Panc1 (cell line): Measurements from ENCODE around the gene SLC41A3.

Experiments
- POLR2AphosphoS5 ChIP-seq: IDR thresholded peaks from 2 replicates; pipeline ENCODE4 v1.6.1; 2012; ENCODE audit warnings: mild to moderate bottlenecking, low read depth, low read length, moderate library complexity
- TF ChIP-seq, protein P1 (sequence below): fragments of 450-650 bp; IDR thresholded peaks from 2 replicates; pipeline ENCODE4 v1.5.1; 2017; ENCODE audit warnings: mild to moderate bottlenecking
- TF ChIP-seq, protein P2 (sequence below), 2 experiments: IDR thresholded peaks; 2 replicates each; pipeline ENCODE4 v1.6.1; 2011 to 2012; ENCODE audit warnings: low read depth in 2 of 2, control low read depth in 1 of 2, low read length in 1 of 2, mild to moderate bottlenecking in 1 of 2, moderate library complexity in 1 of 2; ENCODE audit not compliant: insufficient read depth in 1 of 2

DNA sequence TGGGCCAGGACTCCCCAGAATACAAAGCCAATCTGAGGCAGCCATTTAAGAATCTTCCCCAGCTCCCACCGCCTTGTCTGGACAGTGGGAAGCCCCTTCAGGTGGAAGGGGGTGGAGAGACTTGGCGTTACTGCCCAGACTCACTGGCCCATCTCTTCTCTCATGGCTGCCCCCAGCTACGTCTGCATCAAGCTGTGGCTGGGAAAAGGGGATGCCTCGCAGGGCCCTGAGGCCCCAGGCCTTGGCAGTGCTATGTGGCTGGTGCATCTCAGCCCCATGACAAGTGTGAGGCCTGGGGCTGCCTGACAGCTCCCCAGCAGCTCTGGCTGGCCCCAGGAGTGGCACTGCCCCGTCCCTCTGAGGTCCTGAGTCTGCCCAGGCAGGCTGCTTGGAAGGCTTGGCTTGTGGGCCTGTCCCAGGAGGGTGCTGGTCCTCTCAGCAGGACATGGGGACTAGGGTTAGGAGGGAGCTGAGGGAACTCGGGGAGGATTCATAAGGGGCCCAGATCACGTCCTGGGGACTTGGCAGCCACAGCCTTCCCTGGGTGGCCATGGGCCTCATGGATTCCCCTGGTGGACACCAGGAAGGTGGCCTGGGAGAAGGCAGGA is 20.2 kb upstream of the SLC41A3 start:
- no peak for TF ChIP-seq POLR2AphosphoS5
- TF ChIP-seq, protein P1, sequence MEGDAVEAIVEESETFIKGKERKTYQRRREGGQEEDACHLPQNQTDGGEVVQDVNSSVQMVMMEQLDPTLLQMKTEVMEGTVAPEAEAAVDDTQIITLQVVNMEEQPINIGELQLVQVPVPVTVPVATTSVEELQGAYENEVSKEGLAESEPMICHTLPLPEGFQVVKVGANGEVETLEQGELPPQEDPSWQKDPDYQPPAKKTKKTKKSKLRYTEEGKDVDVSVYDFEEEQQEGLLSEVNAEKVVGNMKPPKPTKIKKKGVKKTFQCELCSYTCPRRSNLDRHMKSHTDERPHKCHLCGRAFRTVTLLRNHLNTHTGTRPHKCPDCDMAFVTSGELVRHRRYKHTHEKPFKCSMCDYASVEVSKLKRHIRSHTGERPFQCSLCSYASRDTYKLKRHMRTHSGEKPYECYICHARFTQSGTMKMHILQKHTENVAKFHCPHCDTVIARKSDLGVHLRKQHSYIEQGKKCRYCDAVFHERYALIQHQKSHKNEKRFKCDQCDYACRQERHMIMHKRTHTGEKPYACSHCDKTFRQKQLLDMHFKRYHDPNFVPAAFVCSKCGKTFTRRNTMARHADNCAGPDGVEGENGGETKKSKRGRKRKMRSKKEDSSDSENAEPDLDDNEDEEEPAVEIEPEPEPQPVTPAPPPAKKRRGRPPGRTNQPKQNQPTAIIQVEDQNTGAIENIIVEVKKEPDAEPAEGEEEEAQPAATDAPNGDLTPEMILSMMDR: no peak
- TF ChIP-seq, protein P2, sequence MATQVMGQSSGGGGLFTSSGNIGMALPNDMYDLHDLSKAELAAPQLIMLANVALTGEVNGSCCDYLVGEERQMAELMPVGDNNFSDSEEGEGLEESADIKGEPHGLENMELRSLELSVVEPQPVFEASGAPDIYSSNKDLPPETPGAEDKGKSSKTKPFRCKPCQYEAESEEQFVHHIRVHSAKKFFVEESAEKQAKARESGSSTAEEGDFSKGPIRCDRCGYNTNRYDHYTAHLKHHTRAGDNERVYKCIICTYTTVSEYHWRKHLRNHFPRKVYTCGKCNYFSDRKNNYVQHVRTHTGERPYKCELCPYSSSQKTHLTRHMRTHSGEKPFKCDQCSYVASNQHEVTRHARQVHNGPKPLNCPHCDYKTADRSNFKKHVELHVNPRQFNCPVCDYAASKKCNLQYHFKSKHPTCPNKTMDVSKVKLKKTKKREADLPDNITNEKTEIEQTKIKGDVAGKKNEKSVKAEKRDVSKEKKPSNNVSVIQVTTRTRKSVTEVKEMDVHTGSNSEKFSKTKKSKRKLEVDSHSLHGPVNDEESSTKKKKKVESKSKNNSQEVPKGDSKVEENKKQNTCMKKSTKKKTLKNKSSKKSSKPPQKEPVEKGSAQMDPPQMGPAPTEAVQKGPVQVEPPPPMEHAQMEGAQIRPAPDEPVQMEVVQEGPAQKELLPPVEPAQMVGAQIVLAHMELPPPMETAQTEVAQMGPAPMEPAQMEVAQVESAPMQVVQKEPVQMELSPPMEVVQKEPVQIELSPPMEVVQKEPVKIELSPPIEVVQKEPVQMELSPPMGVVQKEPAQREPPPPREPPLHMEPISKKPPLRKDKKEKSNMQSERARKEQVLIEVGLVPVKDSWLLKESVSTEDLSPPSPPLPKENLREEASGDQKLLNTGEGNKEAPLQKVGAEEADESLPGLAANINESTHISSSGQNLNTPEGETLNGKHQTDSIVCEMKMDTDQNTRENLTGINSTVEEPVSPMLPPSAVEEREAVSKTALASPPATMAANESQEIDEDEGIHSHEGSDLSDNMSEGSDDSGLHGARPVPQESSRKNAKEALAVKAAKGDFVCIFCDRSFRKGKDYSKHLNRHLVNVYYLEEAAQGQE (IDR thresholded peaks at IDR 0.05; ENCODE audit: insufficient read depth in 1 of 2, low read depth in 2 of 2, low read length in 1 of 2): no peak
